Duodenal mucosa (tissue), 2 donors: ENCODE data around the gene GGACT.

Experiments used
- H3K27ac ChIP-seq: one replicate; pipeline ENCODE4 v1.7.0; 2013; ENCODE audit warnings: low read depth, low read length
- H3K27me3 ChIP-seq, 2 donors: one replicate each; pipeline ENCODE4 v1.7.0; 2013; ENCODE audit warnings: low read length in 2 of 2, control low read depth in 1 of 2; ENCODE audit not compliant: insufficient read depth in 2 of 2, control insufficient read depth in 1 of 2
- H3K36me3 ChIP-seq, 2 donors: one replicate each; pipeline ENCODE4 v1.7.0; 2013; ENCODE audit warnings: low read length in 2 of 2, control low read depth in 1 of 2; ENCODE audit not compliant: insufficient read depth in 2 of 2, control insufficient read depth in 1 of 2
- H3K4me1 ChIP-seq, 2 donors: one replicate each; pipeline ENCODE4 v1.7.0; 2013; ENCODE audit warnings: low read length in 2 of 2, control low read depth in 1 of 2; ENCODE audit not compliant: insufficient read depth in 2 of 2, control insufficient read depth in 1 of 2
- H3K4me3 ChIP-seq, 2 donors: one replicate each; pipeline ENCODE4 v1.7.0; 2013; ENCODE audit warnings: low read length in 2 of 2, low read depth in 1 of 2
- H3K9ac ChIP-seq, 2 donors: one replicate each; pipeline ENCODE4 v1.7.0; 2013; ENCODE audit warnings: low read length in 2 of 2, low read depth in 1 of 2
- H3K9me3 ChIP-seq, 2 donors: one replicate each; pipeline ENCODE4 v1.7.0; 2013; ENCODE audit warnings: low read length in 2 of 2, control low read depth in 1 of 2; ENCODE audit not compliant: control insufficient read depth in 1 of 2

Gene GGACT

GRCh38 chr13:100491164-100491842 lies 97.3 kb downstream of the GGACT start:
- Histone ChIP-seq H3K27me3 (no peaks in the 10 kb centered on the region), H3K27ac (no peak overlapping the region), H3K9me3 (no peaks in the 10 kb centered on the region), H3K9ac (no peak overlapping the region), H3K4me3 (no peak overlapping the region), H3K36me3 (no peaks in the 10 kb centered on the region), H3K4me1 (no peaks in the 10 kb centered on the region)

- Histone ChIP-seq H3K4me3 (no peak overlapping the region), H3K27ac (no peak overlapping the region), H3K9ac (no peak overlapping the region), H3K4me1 (no peaks in the 10 kb centered on the region), H3K9me3 (no peaks in the 10 kb centered on the region), H3K27me3 (no peaks in the 10 kb centered on the region), H3K36me3 (no peaks in the 10 kb centered on the region)
These were observed 97.9 kb downstream of the GGACT start for GRCh38 chr13:100490692-100491091.

- Histone ChIP-seq H3K27ac (no peak overlapping the region), H3K9ac (no peak overlapping the region), H3K36me3 (no peaks in the 10 kb centered on the region), H3K27me3 (no peaks in the 10 kb centered on the region), H3K4me1 (peaks cover 0 to 3% of the 10 kb centered on the region in 2 donors), H3K9me3 (no peaks in the 10 kb centered on the region), H3K4me3 (no peak overlapping the region)
These were observed 103.3 kb downstream of the GGACT start for GRCh38 chr13:100485265-100485664.

GRCh38 chr13:100484702-100485101 lies 103.9 kb downstream of the GGACT start:
- H3K27me3 ChIP-seq = no peaks in the 10 kb centered on the region
- H3K9me3 ChIP-seq = no peaks in the 10 kb centered on the region
- no peak overlapping the region for H3K27ac ChIP-seq
- no peak overlapping the region for H3K9ac ChIP-seq
- peaks cover 0 to 3% of the 10 kb centered on the region in 2 donors for H3K4me1 ChIP-seq
- no peaks in the 10 kb centered on the region for H3K36me3 ChIP-seq
- no peak overlapping the region for H3K4me3 ChIP-seq

GRCh38 chr13:100483841-100484381 lies 104.7 kb downstream of the GGACT start:
- no peaks in the 10 kb centered on the region for H3K27me3 ChIP-seq
- H3K4me1 ChIP-seq = peaks cover 0 to 3% of the 10 kb centered on the region in 2 donors
- H3K9ac ChIP-seq = no peak overlapping the region
- H3K4me3 ChIP-seq = no peak overlapping the region
- no peak overlapping the region for H3K27ac ChIP-seq
- no peaks in the 10 kb centered on the region for H3K36me3 ChIP-seq
- no peaks in the 10 kb centered on the region for H3K9me3 ChIP-seq

GRCh38 chr13:100483139-100483538 lies 105.5 kb downstream of the GGACT start:
- no peak overlapping the region for H3K27ac ChIP-seq
- H3K9ac ChIP-seq = no peak overlapping the region
- no peak overlapping the region for H3K4me3 ChIP-seq
- H3K27me3 ChIP-seq = no peaks in the 10 kb centered on the region
- no peaks in the 10 kb centered on the region for H3K9me3 ChIP-seq
- peaks cover 0 to 3% of the 10 kb centered on the region in 2 donors for H3K4me1 ChIP-seq
- no peaks in the 10 kb centered on the region for H3K36me3 ChIP-seq

GRCh38 chr13:100480676-100481075 lies 107.9 kb downstream of the GGACT start:
- Histone ChIP-seq H3K4me3 (no peak overlapping the region), H3K9me3 (no peaks in the 10 kb centered on the region), H3K36me3 (no peaks in the 10 kb centered on the region), H3K27me3 (no peaks in the 10 kb centered on the region), H3K9ac (no peak overlapping the region), H3K4me1 (peaks cover 0 to 3% of the 10 kb centered on the region in 2 donors), H3K27ac (no peak overlapping the region)
